Calu3 (cell line): ENCODE data around the gene FAM216A. TPM values are rescaled to one million over a fixed set of nuclear protein-coding genes. Genes with fewer than 3 reads are reported as not detected.
"Not testable (repeated sequence)": the region's sequence is repeated elsewhere in the genome, so short reads cannot be mapped to it uniquely, and the experiment has no call there.

ENCODE experiments used
- BruUV-seq: library from RNA; stranded (reverse); fragments of 400-500 nt; replicated peaks from 2 replicates; lab custom pipeline; 2021; lab: Mats Ljungman, UMichigan
- CTCF ChIA-PET: fragments of 300-600 bp; sonication (Branson Sonifier 250); formaldehyde crosslinking; loops from one replicate; lab custom pipeline; 2022; ENCODE audit warnings: antibody characterized with exemption; lab: Charles Lee
- DNase-seq: peaks from one replicate; pipeline ENCODE4 v3.0.0; 2022
- H3K27ac Mint-ChIP-seq: one replicate; pipeline ENCODE4 v1.8.0; 2022; ENCODE audit warnings: mixed read lengths; ENCODE audit not compliant: unreplicated experiment
- H3K27me3 Mint-ChIP-seq: one replicate; pipeline ENCODE4 v1.8.0; 2022; ENCODE audit warnings: mixed read lengths; ENCODE audit not compliant: unreplicated experiment
- H3K36me3 Mint-ChIP-seq: one replicate; pipeline ENCODE4 v1.8.0; 2022; ENCODE audit warnings: mild to moderate bottlenecking, moderate library complexity, mixed read lengths; ENCODE audit not compliant: insufficient read depth, unreplicated experiment
- H3K4me1 Mint-ChIP-seq: one replicate; pipeline ENCODE4 v1.8.0; 2022; ENCODE audit warnings: mild to moderate bottlenecking, low read depth, mixed read lengths; ENCODE audit not compliant: unreplicated experiment
- H3K4me3 Mint-ChIP-seq: one replicate; pipeline ENCODE4 v1.8.0; 2022; ENCODE audit warnings: mild to moderate bottlenecking, low read depth, moderate library complexity, mixed read lengths; ENCODE audit not compliant: unreplicated experiment
- H3K9me3 Mint-ChIP-seq: one replicate; pipeline ENCODE4 v1.8.0; 2022; ENCODE audit warnings: low read depth, mixed read lengths; ENCODE audit not compliant: unreplicated experiment
- CTCF ChIP-seq: fragments of 200-600 bp; IDR thresholded peaks from one replicate; pipeline ENCODE4 v1.8.0; 2022; ENCODE audit warnings: antibody characterized with exemption; ENCODE audit not compliant: unreplicated experiment
- intact Hi-C: fragments of 100-400 bp; cut with micrococcal nuclease; formaldehyde crosslinking; loops from one replicate; pipeline ENCODE4 v1.10.0; 2022; ENCODE audit not compliant: unreplicated experiment
- total RNA-seq: library from RNA; stranded (reverse); gene quantifications from 2 replicates; pipeline ENCODE4 v1.2.3, GENCODE V29; 2022

FAM216A gene
- total RNA-seq, 1 experiment from 2014 or later = 11.2 TPM

GRCh38 chr12:110458756-110459155 is 9.9 kb upstream of the FAM216A start:
- no peak overlapping the region for H3K27ac Mint-ChIP-seq
- no peaks in the 10 kb centered on the region for H3K4me1 Mint-ChIP-seq
- H3K27me3 Mint-ChIP-seq = no peaks in the 10 kb centered on the region
- H3K9me3 Mint-ChIP-seq = no peaks in the 10 kb centered on the region
- no peak for TF ChIP-seq CTCF
- H3K4me3 Mint-ChIP-seq = no peak overlapping the region
- intact Hi-C loops = no loop called here
- BruUV-seq = no TSS peak
- H3K36me3 Mint-ChIP-seq = peaks cover 13% of the 10 kb centered on the region
- DNase-seq = no peak
- CTCF ChIA-PET = interaction anchor here (0.5 to 0.8 kb wide), 3 partner anchors 9 to 1411 kb away, joined by 3 to 4 read pairs (median 3); partner anchors contain the start of gene ARPC3

GRCh38 chr12:110461189-110461588 is 7.5 kb upstream of the FAM216A start:
- DNase-seq, H3K27me3 Mint-ChIP-seq, CTCF ChIA-PET, intact Hi-C loops, H3K27ac Mint-ChIP-seq, H3K4me3 Mint-ChIP-seq, H3K9me3 Mint-ChIP-seq, BruUV-seq, H3K4me1 Mint-ChIP-seq: not testable (repeated sequence)
- H3K36me3 Mint-ChIP-seq = peaks cover 22% of the 10 kb centered on the region

GRCh38 chr12:110465024-110465423 is 3.6 kb upstream of the FAM216A start:
- H3K9me3 Mint-ChIP-seq = no peaks in the 10 kb centered on the region
- H3K4me1 Mint-ChIP-seq = peaks cover 13% of the 10 kb centered on the region
- no peak for TF ChIP-seq CTCF
- CTCF ChIA-PET = no interaction called here
- H3K27ac Mint-ChIP-seq = no peak overlapping the region
- intact Hi-C loops = no loop called here
- DNase-seq = no peak
- no peaks in the 10 kb centered on the region for H3K27me3 Mint-ChIP-seq
- no TSS peak for BruUV-seq
- H3K4me3 Mint-ChIP-seq = no peak overlapping the region
- peaks cover 37% of the 10 kb centered on the region for H3K36me3 Mint-ChIP-seq

- H3K4me3 Mint-ChIP-seq, H3K27ac Mint-ChIP-seq, intact Hi-C loops: not testable (repeated sequence)
Observed at GRCh38 chr12:110465765-110466164, 2.9 kb upstream of the FAM216A start.

GRCh38 chr12:110466791-110467190 is 1.9 kb upstream of the FAM216A start:
- intact Hi-C loops = no loop called here
- no peak for TF ChIP-seq CTCF
- Mint-ChIP-seq H3K4me3 (peak overlapping the region; percentile 85), H3K27me3 (no peaks in the 10 kb centered on the region), H3K4me1 (peaks cover 14% of the 10 kb centered on the region), H3K9me3 (no peaks in the 10 kb centered on the region), H3K27ac (peak overlapping the region; percentile 6), H3K36me3 (peaks cover 43% of the 10 kb centered on the region)
- no peak for DNase-seq
- BruUV-seq = no TSS peak
- CTCF ChIA-PET = interaction anchor here (0.6 to 0.7 kb wide), 2 partner anchors 932 to 1184 kb away, joined by 3 read pairs; no protein-coding TSS in a partner anchor

More at GRCh38 chr12:110465765-110466164, 2.9 kb upstream of the FAM216A start:
- peaks cover 43% of the 10 kb centered on the region for H3K36me3 Mint-ChIP-seq
- DNase-seq, BruUV-seq, H3K27me3 Mint-ChIP-seq, H3K9me3 Mint-ChIP-seq: not testable (repeated sequence)
- H3K4me1 Mint-ChIP-seq = peaks cover 14% of the 10 kb centered on the region
- CTCF ChIA-PET = interaction anchor here (0.5 kb wide), 1 partner anchor 108 kb away, joined by 5 read pairs; no protein-coding TSS in a partner anchor
